GM10266 (cell line): ENCODE measurements around the gene CD6.
A peak's percentile ranks its signal among the peaks of the same experiment; 100 is the strongest.
"Not testable (repeated sequence)": the region's sequence is repeated elsewhere in the genome, so short reads cannot be mapped to it uniquely, and the experiment has no call there.

Experiments
- DNase-seq: peaks from one replicate; pipeline ENCODE4 v3.0.0; 2012; ENCODE audit errors: extremely low spot score
- TF ChIP-seq, protein P1 (sequence below): IDR thresholded peaks from 2 replicates; pipeline ENCODE4 v1.5.1; 2012; ENCODE audit warnings: mild to moderate bottlenecking, low read depth; ENCODE audit not compliant: control insufficient read depth, insufficient read depth; ENCODE audit errors: missing control alignments

Gene CD6

DNA sequence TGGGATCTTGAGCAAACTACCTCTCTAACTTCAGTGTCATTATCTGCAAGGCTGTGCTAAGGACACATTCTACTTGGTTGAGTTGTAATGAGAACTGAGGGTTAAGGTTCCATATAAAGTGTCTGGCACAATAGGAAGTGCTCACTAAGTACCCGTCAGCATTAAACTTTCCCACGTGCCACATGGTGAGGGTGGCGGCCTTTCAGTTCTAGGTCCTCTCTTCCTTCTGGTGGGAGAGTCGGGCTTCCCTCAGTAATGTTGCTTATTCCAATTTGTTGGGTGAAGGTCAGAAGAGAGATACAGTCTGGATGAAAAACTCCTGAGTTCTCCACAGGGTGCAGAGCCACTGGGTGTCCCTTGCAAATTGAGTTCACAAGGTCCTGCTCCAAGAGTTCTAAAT, 4.6 kb upstream of the CD6 start:
- no peak for DNase-seq
- TF ChIP-seq, protein P1, sequence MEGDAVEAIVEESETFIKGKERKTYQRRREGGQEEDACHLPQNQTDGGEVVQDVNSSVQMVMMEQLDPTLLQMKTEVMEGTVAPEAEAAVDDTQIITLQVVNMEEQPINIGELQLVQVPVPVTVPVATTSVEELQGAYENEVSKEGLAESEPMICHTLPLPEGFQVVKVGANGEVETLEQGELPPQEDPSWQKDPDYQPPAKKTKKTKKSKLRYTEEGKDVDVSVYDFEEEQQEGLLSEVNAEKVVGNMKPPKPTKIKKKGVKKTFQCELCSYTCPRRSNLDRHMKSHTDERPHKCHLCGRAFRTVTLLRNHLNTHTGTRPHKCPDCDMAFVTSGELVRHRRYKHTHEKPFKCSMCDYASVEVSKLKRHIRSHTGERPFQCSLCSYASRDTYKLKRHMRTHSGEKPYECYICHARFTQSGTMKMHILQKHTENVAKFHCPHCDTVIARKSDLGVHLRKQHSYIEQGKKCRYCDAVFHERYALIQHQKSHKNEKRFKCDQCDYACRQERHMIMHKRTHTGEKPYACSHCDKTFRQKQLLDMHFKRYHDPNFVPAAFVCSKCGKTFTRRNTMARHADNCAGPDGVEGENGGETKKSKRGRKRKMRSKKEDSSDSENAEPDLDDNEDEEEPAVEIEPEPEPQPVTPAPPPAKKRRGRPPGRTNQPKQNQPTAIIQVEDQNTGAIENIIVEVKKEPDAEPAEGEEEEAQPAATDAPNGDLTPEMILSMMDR = no peak

DNA sequence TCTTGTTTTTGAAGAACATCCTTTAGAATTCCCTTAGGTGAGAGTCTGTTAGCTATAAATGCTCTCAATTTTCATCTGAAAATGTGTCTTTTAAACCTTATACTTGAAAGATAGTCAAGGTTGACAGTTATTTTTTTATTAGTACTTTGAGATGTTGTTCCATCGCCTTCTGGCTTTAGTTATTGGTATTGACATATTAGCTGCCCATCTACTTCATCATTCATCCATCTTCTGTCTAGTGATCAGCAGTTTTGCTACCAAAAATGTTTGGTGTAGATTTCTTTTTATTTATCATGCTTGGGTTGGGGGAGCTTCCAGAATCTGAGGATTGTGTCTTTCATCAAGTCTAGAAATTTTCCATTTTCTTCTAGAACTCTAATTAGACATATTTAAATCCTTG, 3.3 kb upstream of the CD6 start:
- DNase-seq = no peak
- TF ChIP-seq, protein P1 = no peak

DNA sequence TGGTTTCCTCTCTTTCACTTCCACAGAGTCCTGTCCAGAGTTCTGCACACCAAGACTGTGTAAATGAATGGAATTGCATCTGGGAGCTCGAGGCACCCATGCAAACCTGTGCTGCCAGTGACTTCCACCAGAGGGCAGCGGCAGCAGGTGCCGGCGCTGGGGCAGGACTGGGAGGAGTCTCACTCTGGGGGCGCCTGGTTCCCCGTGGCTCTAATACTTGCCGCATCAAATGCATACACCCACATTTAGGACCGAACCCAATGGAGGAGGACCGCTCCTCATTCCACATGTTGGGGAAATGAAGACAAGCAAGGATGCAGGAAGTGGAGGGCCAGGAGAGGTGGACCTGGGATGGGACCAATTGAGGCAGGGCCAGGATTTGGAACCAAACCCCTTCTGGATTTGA, 1.1 kb upstream of the CD6 start:
- TF ChIP-seq, protein P1 = peak; percentile 93
- peak; percentile 79 for DNase-seq

DNA sequence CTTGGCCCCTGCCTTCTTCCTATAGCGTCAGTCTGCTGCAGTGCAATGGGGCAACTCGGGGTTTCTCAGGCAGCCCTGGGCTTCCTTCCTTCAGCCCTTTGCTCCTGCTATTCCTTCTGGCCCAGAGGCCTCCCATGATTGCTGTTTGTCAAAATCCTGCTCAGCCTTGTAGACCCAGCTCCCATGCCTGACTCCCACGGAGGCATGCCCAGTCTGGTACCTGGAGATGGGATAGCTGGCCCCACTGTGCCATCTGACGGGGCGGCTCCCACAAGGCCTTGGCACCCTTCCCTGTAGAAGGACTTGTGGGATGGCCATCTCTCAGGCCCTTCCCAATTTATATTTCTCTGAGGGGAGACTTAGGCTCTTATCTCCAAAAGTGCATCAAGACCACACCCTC, 590 bp upstream of the CD6 start:
- DNase-seq = no peak
- TF ChIP-seq, protein P1 = no peak

DNA sequence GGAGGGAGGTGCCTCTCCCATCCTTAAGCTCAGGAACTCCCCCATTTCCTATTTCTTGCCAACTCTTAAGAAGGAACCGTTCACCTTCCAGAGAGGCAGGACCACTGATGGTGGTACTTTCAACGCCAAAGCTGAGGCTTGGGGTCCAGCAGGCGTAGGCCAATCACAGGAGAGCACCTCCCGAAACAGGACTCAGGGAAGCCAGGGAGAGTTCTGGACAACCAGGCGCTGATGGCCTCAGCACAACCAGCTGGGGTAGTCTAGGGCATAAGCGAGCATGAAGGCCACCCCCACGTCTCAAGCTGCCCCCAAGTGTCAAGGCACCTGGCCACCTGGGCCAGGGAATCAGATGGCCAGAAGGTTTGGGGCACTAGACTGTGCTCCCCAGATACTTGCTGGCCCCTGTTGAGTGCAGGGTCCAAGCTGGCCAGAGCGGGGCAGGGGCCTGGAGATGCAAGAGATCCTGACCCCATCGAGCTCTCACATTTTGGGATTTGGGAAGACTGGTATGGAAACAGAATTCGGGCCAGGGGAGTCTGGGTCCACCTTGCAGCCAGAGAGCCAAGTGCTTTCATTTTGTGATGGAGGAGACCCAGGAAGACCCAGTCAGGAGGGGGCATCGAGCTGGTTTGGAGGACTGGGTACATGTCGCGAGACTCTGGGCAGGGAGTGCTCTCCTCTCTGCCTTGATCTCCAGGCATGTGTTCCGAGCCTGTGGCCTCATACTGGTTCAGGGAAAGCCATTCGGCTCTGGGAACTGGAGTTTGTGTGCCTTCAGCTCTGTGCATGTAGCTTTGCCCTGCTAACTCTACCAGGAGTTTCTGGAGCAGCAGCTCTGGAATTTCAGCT, 926 bp downstream of the CD6 start:
- TF ChIP-seq, protein P1 = no peak

DNA sequence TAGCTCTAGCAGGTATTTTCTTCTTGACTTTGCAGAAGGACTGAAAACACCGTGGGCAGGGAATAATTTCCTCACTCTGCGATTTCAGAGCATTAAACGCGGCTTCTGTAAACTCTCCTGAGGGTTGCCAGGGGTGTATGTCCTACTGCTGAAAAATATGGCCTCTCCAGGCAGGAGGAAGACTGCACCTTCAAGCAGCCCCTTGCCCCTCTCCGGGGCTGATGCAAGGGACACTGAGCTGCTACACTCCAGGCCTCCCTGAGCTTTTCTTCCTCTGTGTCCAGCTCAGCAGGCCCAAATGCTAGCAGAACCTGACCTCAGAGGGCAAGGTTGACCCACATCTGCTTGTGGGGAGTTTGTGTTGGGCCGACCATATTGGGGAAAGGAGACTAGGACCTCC, 2.2 kb downstream of the CD6 start:
- no peak for DNase-seq
- TF ChIP-seq, protein P1 = no peak

More for the DNA sequence above, 926 bp downstream of the CD6 start:
- DNase-seq = no peak

DNA sequence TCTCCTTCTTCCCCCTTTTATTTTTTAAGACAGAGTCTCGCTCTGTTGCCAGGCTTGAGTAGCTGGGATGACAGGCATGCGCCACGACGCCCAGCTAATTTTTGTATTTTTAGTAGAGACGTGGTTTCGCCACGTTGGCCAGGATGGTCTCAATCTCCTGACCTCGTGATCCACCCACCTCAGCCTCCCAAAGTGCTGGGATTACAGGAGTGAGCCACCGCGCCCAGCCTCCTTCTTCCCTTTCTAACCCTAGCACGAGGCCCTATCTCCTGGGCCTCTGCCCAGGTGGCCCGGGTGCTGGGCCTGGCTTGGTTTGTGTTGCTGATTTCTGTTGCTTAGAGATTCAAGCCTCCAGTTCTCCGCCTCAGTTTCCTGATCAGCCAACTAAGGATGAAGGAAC, 2.8 kb downstream of the CD6 start:
- DNase-seq = not testable (repeated sequence)
